A549 (cell line): Measurements from ENCODE around the gene LSS. TPM values are rescaled to one million over a fixed set of nuclear protein-coding genes. Genes with fewer than 3 reads are reported as not detected.

ENCODE experiments used
- ATAC-seq, 2 experiments: fragments of 200-7000 bp in 1 of 2; fragments of >200 bp in 1 of 2; cut with Nextera tagmentation in 1 of 2; cut with Tn5 transposase in 1 of 2; 3 replicates each; pipeline versions ENCODE4 v1.8.0 to v1.9.1; 2018 to 2020; ENCODE audit warnings: mild to moderate bottlenecking in 1 of 2, moderate library complexity in 1 of 2
- CTCF ChIA-PET: fragments of 300-600 bp; sonication (Branson Sonifier 250); formaldehyde crosslinking; extraction: SDS; loops from one replicate; lab custom pipeline; 2021; ENCODE audit warnings: antibody characterized with exemption, inconsistent platforms; lab: Yijun Ruan, JAX
- POLR2A ChIA-PET: fragments of 350-600 bp; formaldehyde crosslinking; extraction: SDS; loops from one replicate; lab custom pipeline; 2021; ENCODE audit warnings: antibody characterized with exemption, inconsistent platforms; lab: Yijun Ruan, JAX
- DNase-seq, 2 experiments: peaks; one replicate each; pipeline versions ENCODE4 v3.0.0 to v3.0.0-alpha.2; 2011 to 2016; ENCODE audit warnings: low read depth in 1 of 2, low spot score in 1 of 2
- FAIRE-seq: peaks from 2 replicates; lab custom pipeline; 2011; peaks lifted over from hg19 to GRCh38; lab: Jason Lieb, UNC
- H3K27ac ChIP-seq, 2 experiments: fragments of >200 bp; sonication (Bioruptor Twin); formaldehyde crosslinking; 3 replicates each; pipeline ENCODE4 v1.5.1; 2016 to 2017
- H3K4me1 ChIP-seq: fragments of >200 bp; sonication (Bioruptor Twin); formaldehyde crosslinking; 3 replicates; pipeline ENCODE4 v1.6.1; 2016
- H3K4me2 ChIP-seq: fragments of >200 bp; sonication (Bioruptor Twin); formaldehyde crosslinking; 3 replicates; pipeline ENCODE4 v1.6.1; 2016
- H3K4me3 ChIP-seq: fragments of >200 bp; sonication (Bioruptor Twin); formaldehyde crosslinking; 3 replicates; pipeline ENCODE4 v1.5.1; 2016
- H3K9me3 ChIP-seq: fragments of >200 bp; sonication (Bioruptor Twin); formaldehyde crosslinking; 3 replicates; pipeline ENCODE4 v1.6.1; 2016
- CBX8 ChIP-seq: fragments of 200-600 bp; sonication (generic); IDR thresholded peaks from 2 replicates; pipeline ENCODE4 v1.6.1; 2016
- CHD2 ChIP-seq: fragments of 150-350 bp; IDR thresholded peaks from 2 replicates; pipeline ENCODE4 v1.6.1; 2014; ENCODE audit warnings: low read length; ENCODE audit not compliant: partially characterized antibody
- CHD4 ChIP-seq: fragments of 200-600 bp; sonication (generic); IDR thresholded peaks from 2 replicates; pipeline ENCODE4 v1.6.1; 2016; ENCODE audit warnings: antibody characterized with exemption, mild to moderate bottlenecking, borderline replicate concordance
- HDAC2 ChIP-seq: fragments of 200-600 bp; sonication (generic); IDR thresholded peaks from 2 replicates; pipeline ENCODE4 v1.6.1; 2016
- HOXB5 ChIP-seq: fragments of 250-450 bp; sonication (Bioruptor Pico); IDR thresholded peaks from 2 replicates; pipeline ENCODE4 v1.5.0; 2020; ENCODE audit warnings: mild to moderate bottlenecking, moderate library complexity
- JUN ChIP-seq, 2 experiments: fragments of >200 bp; sonication (Bioruptor Twin); formaldehyde crosslinking; IDR thresholded peaks; 2 replicates in 1 of 2; 3 replicates in 1 of 2; pipeline ENCODE4 v1.6.1; 2016 to 2017
- JUNB ChIP-seq: fragments of >200 bp; sonication (Bioruptor Twin); formaldehyde crosslinking; IDR thresholded peaks from 2 replicates; pipeline ENCODE4 v1.6.1; 2016
- KDM1A ChIP-seq: fragments of 200-600 bp; sonication (generic); IDR thresholded peaks from 2 replicates; pipeline ENCODE4 v1.6.1; 2016; ENCODE audit warnings: low read depth, mild to moderate bottlenecking
- MAFK ChIP-seq: fragments of 450-650 bp; IDR thresholded peaks from 2 replicates; pipeline ENCODE4 v1.6.1; 2014; ENCODE audit not compliant: partially characterized antibody
- MYC ChIP-seq: IDR thresholded peaks from 2 replicates; pipeline ENCODE4 v1.6.1; 2012; ENCODE audit warnings: mild to moderate bottlenecking, inconsistent platforms, low read length, improper control_type of control experiment, borderline replicate concordance
- NR3C1 ChIP-seq: fragments of >200 bp; sonication (Bioruptor Twin); formaldehyde crosslinking; IDR thresholded peaks from 3 replicates; pipeline ENCODE4 v1.6.1; 2017
- POLR2AphosphoS2 ChIP-seq: conservative IDR thresholded peaks from 2 replicates; pipeline ENCODE4 v1.6.1; 2012; ENCODE audit warnings: low read length, improper control_type of control experiment, inconsistent platforms
- WGBS: methylation state at CpG from one replicate; pipeline ENCODE4 v1.1.6; 2017; ENCODE audit errors: missing lambda C conversion rate; 5-methylcytosine and 5-hydroxymethylcytosine counted together
- polyA plus RNA-seq, 4 experiments: library from polyadenylated mRNA; depleted of rRNA in 3 of 4; stranded (reverse); fragments of >200 nt; fragmentation: RNase III in 1 of 4; extraction: RNeasy Plus Mini Kit Qiagen cat#74134 plus additional on column Dnase treatment in 1 of 4; gene quantifications; 2 replicates in 3 of 4; 3 replicates in 1 of 4; pipeline ENCODE4 v1.2.3, GENCODE V29; 2011 to 2017
- TF ChIP-seq, protein P1 (sequence below): IDR thresholded peaks from 2 replicates; pipeline ENCODE4 v1.6.1; 2012
- TF ChIP-seq, protein P2 (sequence below): fragments of 450-650 bp; IDR thresholded peaks from 2 replicates; pipeline ENCODE4 v1.6.1; 2014; ENCODE audit warnings: antibody characterized with exemption
- TF ChIP-seq, protein P3 (sequence below): fragments of >200 bp; sonication (Bioruptor Twin); formaldehyde crosslinking; IDR thresholded peaks from 3 replicates; pipeline ENCODE4 v1.5.1; 2016

The LSS gene
- polyA plus RNA-seq, 2 of the 4 experiments (the other 2 are of a cell fraction) = 9.5 to 22.0 TPM

DNA sequence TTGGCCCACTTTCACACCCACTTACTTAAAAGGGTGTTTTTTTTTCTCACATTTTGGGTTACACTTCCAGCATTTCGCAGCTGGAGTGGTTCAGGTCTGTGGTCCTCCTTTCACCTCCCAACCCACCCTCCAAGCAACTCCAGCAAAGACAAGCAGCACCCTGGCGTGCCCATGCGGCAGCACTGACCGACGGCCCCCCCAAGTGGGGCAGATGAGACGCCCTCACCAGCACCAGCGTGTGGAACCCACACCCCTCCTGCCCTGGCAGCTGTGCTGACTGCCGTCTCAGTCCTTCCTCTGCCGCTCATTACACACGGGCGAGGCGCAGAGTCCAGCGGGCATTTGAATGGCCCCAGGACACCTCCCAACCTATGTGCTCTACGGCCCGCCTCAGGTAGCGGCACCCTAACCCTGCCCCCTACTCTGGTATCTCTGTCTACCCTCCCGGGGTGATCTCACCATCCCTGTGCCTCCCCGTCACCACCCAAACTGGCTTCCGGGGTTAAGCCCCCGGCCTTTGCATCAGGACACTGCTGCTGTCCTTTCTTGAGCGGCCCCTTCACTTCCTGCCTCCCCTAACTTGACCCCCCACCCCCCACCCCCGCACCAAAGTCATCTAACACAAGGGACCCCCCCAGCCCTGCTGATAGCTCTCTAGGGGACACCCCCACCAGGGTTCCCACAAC is 10.9 kb downstream of the LSS start:
- 95% methylated on average over 13 of the region's 22 CpGs for WGBS
- ChIA-PET CTCF (interaction anchor here (1.1 kb wide), 1 partner anchor 71 kb away, joined by 4 read pairs; no protein-coding TSS in a partner anchor), POLR2A (interaction anchor here (0.6 kb wide), 1 partner anchor 244 kb away, joined by 15 read pairs; no protein-coding TSS in a partner anchor)
- no peak for ATAC-seq
- TF ChIP-seq CHD4 (no peak), HOXB5 (no peak), MYC (no peak), CBX8 (no peak)
- Histone ChIP-seq H3K4me1 (no peaks in the 10 kb centered on the region), H3K9me3 (no peaks in the 10 kb centered on the region), H3K27ac (no peak overlapping the region), H3K4me2 (no peak overlapping the region), H3K4me3 (no peak overlapping the region)
- no peak for FAIRE-seq
- DNase-seq = no peak

DNA sequence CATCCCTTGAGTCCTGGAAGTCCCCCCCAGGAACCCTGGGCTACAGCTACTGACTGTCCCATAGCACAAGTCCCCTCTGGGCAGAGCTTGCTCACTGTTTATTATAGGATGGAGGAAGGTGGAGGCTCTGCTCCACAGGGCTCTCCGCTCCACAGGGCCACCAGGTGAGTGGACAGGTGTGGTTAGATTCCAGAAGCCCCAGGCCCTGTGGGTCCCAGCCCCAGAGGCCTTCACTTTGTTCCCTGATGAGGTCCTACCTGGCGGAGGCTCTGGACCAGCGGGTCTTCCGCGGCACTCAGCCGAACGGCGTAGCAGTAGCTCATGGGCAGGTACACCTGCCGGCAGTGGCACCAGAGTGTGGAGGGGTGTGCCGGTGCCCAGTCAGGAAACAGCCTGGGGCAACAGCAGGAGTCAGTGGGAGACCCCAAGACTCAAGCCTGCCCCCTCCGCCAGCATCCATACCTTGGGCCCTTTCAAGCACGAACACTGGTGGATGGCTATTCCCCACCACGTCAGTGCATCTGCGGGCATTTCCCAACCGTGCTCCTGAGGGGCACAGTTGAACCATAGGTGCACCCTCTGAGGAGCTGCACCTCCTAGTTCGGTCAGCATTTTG is 12.3 kb downstream of the LSS start:
- ATAC-seq (no peak), DNase-seq (no peak), FAIRE-seq (no peak)
- POLR2A ChIA-PET = no interaction called here
- Histone ChIP-seq H3K4me1 (no peaks in the 10 kb centered on the region), H3K4me2 (no peak overlapping the region), H3K27ac (no peak overlapping the region), H3K4me3 (no peak overlapping the region)
- WGBS = 96% methylated on average over 7 of the region's 16 CpGs
- TF ChIP-seq JUNB (no peak), POLR2AphosphoS2 (no peak), JUN (IDR thresholded peaks at IDR 0.05) (no peak)
- TF ChIP-seq, all 56 proteins: peak for 0
- H3K9me3 ChIP-seq = no peaks in the 10 kb centered on the region
- CTCF ChIA-PET = interaction anchor here (1.7 to 2.3 kb wide), 2 partner anchors 11 to 14 kb away, joined by 4 to 7 read pairs; partner anchors contain the start of gene LSS

DNA sequence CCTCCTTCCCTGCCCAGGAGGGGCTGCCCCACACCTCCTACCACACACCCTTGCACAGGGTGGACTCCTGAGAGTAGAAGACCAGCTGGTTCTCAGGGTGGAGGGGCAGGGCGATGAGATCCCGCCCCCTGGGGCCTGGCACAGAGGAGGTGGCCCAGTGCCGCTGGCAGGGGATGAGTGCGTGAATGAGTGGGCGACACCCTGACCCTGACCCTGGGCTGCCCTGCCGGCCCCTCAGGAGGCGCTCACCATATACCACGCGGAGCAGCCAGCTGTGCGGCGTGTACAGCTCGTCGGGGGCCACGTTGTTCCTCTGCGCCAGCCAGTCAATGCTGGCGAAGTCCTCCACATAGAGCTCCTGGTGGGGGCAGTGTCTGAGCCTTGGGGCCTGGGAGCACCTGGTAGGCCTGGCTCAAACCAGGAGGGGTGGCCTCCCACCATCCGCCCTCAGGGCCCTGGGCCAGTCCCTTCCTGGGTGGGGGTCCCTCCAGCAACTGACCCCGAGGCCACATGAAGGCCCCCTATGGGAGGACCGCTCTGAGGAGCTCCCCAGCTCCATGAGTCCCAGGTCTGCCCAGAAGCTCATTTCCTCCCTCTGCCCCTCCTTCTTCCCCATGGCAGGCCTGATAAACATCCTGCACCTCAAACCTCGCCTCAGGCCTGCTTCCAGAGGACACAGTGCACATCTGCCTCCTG is 13.0 kb downstream of the LSS start:
- TF ChIP-seq, protein P1, sequence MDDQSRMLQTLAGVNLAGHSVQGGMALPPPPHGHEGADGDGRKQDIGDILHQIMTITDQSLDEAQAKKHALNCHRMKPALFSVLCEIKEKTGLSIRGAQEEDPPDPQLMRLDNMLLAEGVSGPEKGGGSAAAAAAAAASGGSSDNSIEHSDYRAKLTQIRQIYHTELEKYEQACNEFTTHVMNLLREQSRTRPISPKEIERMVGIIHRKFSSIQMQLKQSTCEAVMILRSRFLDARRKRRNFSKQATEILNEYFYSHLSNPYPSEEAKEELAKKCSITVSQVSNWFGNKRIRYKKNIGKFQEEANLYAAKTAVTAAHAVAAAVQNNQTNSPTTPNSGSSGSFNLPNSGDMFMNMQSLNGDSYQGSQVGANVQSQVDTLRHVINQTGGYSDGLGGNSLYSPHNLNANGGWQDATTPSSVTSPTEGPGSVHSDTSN = no peak
- TF ChIP-seq NR3C1 (no peak), CHD2 (no peak), KDM1A (no peak), POLR2AphosphoS2 (no peak), MAFK (no peak), HDAC2 (no peak)
- TF ChIP-seq, protein P2, sequence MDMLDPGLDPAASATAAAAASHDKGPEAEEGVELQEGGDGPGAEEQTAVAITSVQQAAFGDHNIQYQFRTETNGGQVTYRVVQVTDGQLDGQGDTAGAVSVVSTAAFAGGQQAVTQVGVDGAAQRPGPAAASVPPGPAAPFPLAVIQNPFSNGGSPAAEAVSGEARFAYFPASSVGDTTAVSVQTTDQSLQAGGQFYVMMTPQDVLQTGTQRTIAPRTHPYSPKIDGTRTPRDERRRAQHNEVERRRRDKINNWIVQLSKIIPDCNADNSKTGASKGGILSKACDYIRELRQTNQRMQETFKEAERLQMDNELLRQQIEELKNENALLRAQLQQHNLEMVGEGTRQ = no peak
- TF ChIP-seq, protein P3, sequence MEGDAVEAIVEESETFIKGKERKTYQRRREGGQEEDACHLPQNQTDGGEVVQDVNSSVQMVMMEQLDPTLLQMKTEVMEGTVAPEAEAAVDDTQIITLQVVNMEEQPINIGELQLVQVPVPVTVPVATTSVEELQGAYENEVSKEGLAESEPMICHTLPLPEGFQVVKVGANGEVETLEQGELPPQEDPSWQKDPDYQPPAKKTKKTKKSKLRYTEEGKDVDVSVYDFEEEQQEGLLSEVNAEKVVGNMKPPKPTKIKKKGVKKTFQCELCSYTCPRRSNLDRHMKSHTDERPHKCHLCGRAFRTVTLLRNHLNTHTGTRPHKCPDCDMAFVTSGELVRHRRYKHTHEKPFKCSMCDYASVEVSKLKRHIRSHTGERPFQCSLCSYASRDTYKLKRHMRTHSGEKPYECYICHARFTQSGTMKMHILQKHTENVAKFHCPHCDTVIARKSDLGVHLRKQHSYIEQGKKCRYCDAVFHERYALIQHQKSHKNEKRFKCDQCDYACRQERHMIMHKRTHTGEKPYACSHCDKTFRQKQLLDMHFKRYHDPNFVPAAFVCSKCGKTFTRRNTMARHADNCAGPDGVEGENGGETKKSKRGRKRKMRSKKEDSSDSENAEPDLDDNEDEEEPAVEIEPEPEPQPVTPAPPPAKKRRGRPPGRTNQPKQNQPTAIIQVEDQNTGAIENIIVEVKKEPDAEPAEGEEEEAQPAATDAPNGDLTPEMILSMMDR = no peak
- no peak overlapping the region for H3K27ac ChIP-seq
- no peak overlapping the region for H3K4me2 ChIP-seq
- H3K9me3 ChIP-seq = no peaks in the 10 kb centered on the region
- ATAC-seq (no peak), DNase-seq (no peak), FAIRE-seq (no peak)
- no peak overlapping the region for H3K4me3 ChIP-seq
- no peaks in the 10 kb centered on the region for H3K4me1 ChIP-seq
- WGBS = 100% methylated on average over 6 of the region's 20 CpGs
- CTCF ChIA-PET = interaction anchor here (0.8 to 2.3 kb wide), 4 partner anchors 10 to 19 kb away, joined by 3 to 7 read pairs (median 4); partner anchors contain the start of gene LSS
- POLR2A ChIA-PET = no interaction called here
